Kidney epithelial cell (primary cell): ENCODE measurements around the gene NFAM1. TPM values are rescaled to one million over a fixed set of nuclear protein-coding genes. Genes with fewer than 3 reads are reported as not detected.

Experiments
- DNase-seq: peaks from one replicate; pipeline ENCODE4 v3.0.0-alpha.2; 2010; ENCODE audit warnings: low read depth
- H3K27me3 ChIP-seq: 2 replicates; pipeline ENCODE4 v1.6.0; 2011; ENCODE audit warnings: low read length; ENCODE audit not compliant: control insufficient read depth, insufficient read depth
- H3K36me3 ChIP-seq: 2 replicates; pipeline ENCODE4 v1.5.1; 2011; ENCODE audit warnings: low read length; ENCODE audit not compliant: control insufficient read depth, insufficient read depth
- H3K4me3 ChIP-seq: 2 replicates; pipeline ENCODE4 v1.5.1; 2011; ENCODE audit warnings: low read depth, mild to moderate bottlenecking, control low read depth, low read length
- CTCF ChIP-seq: IDR thresholded peaks from 2 replicates; pipeline ENCODE4 v1.5.1; 2011; ENCODE audit warnings: mild to moderate bottlenecking, moderate library complexity, low read length, control low read depth, inconsistent platforms; ENCODE audit not compliant: insufficient read depth, poor library complexity, severe bottlenecking
- total RNA-seq: library from RNA; depleted of rRNA; stranded (reverse); fragments of >200 nt; gene quantifications from 2 replicates; pipeline ENCODE4 v1.2.3, GENCODE V29; 2015

NFAM1 gene
- total RNA-seq, 1 donor from 2014 or later = under 0.01 TPM

GRCh38 chr22:42361523-42361922 lies 70.7 kb downstream of the NFAM1 start:
- Histone ChIP-seq H3K27me3 (peaks cover 38% of the 10 kb centered on the region), H3K36me3 (no peaks in the 10 kb centered on the region), H3K4me3 (no peak overlapping the region)
- no peak for DNase-seq
- no peak for TF ChIP-seq CTCF

GRCh38 chr22:42360348-42360747 lies 71.9 kb downstream of the NFAM1 start:
- DNase-seq = no peak
- TF ChIP-seq CTCF = no peak
- Histone ChIP-seq H3K27me3 (peaks cover 29% of the 10 kb centered on the region), H3K36me3 (no peaks in the 10 kb centered on the region), H3K4me3 (no peak overlapping the region)

- Histone ChIP-seq H3K27me3 (peaks cover 22% of the 10 kb centered on the region), H3K36me3 (no peaks in the 10 kb centered on the region), H3K4me3 (no peak overlapping the region)
- no peak for DNase-seq
- no peak for TF ChIP-seq CTCF
Observed at GRCh38 chr22:42358643-42359558, 73.3 kb downstream of the NFAM1 start.

- DNase-seq = no peak
- Histone ChIP-seq H3K4me3 (no peak overlapping the region), H3K36me3 (no peaks in the 10 kb centered on the region), H3K27me3 (peaks cover 16% of the 10 kb centered on the region)
- no peak for TF ChIP-seq CTCF
Observed at GRCh38 chr22:42357634-42358296, 74.4 kb downstream of the NFAM1 start.

- TF ChIP-seq CTCF = no peak
- peaks cover 14% of the 10 kb centered on the region for H3K27me3 ChIP-seq
- DNase-seq = no peak
- no peaks in the 10 kb centered on the region for H3K36me3 ChIP-seq
- no peak overlapping the region for H3K4me3 ChIP-seq
Observed at GRCh38 chr22:42357221-42357620, 75.0 kb downstream of the NFAM1 start.
